ENCODE results near the gene MAD2L1BP.

DNA sequence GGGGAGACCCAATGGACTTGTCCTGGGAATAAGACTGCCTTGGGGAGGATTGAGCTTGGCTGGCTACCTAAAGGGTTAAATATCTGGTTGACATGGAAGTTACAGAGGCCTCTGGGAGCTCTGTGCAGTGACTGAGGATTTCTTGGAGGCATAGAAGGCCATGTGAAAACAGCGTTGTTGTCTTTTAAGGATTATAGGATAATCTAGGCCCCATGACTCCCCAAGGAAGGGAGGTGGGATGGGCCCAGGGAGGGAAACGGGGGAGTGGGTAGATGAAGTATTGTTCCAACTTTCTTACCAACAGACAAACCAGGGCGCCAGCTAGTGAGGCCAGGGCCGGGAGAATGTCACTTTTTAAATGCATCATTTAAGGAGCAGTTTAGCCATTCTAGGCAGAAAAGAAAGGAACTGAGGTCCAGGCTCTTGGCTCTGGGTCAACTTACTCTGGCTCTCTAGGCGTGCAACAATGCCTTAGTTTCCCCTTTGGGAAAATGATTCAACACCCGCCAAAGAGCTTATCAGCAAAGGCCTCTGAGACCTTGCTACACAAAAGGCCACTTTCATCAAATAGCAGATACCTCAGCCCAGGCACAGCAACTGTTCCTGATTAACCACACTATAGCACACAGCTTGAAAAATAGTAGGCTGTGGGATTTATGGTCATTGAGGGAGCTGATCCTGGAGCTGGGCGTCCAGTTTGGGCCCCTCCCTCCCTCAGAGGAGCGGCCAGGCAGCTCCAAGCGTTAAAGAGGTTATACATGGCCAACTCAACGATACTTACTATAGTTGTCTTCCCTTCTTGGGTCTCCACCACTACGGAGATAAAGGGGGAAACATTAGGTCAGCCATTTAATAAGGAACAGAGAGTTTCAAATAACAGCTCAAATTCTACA lies 44.9 kb downstream of the MAD2L1BP start:
- TF ChIP-seq ZC3H10 (CRISPR knock-in tag; IDR thresholded peaks at IDR 0.05) (no peak), SNAI2 (CRISPR knock-in tag; IDR thresholded peaks at IDR 0.05) (no peak), ZNF70 (CRISPR knock-in tag; IDR thresholded peaks at IDR 0.05) (no peak), ZNF565 (CRISPR knock-in tag; conservative IDR thresholded peaks at IDR 0.05; ENCODE audit: low read depth) (no peak), ZFP3 (CRISPR knock-in tag; IDR thresholded peaks at IDR 0.05) (no peak), BACH2 (CRISPR knock-in tag; IDR thresholded peaks at IDR 0.05; ENCODE audit: borderline replicate concordance) (no peak), PPARA (CRISPR knock-in tag; IDR thresholded peaks at IDR 0.05; ENCODE audit: borderline replicate concordance) (no peak), ARNTL (CRISPR knock-in tag; IDR thresholded peaks at IDR 0.05; ENCODE audit: borderline replicate concordance, low read depth) (no peak), CSDC2 (CRISPR knock-in tag; IDR thresholded peaks at IDR 0.05) (no peak)
- TF ChIP-seq, protein P1, sequence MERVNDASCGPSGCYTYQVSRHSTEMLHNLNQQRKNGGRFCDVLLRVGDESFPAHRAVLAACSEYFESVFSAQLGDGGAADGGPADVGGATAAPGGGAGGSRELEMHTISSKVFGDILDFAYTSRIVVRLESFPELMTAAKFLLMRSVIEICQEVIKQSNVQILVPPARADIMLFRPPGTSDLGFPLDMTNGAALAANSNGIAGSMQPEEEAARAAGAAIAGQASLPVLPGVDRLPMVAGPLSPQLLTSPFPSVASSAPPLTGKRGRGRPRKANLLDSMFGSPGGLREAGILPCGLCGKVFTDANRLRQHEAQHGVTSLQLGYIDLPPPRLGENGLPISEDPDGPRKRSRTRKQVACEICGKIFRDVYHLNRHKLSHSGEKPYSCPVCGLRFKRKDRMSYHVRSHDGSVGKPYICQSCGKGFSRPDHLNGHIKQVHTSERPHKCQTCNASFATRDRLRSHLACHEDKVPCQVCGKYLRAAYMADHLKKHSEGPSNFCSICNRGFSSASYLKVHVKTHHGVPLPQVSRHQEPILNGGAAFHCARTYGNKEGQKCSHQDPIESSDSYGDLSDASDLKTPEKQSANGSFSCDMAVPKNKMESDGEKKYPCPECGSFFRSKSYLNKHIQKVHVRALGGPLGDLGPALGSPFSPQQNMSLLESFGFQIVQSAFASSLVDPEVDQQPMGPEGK (CRISPR knock-in tag; IDR thresholded peaks at IDR 0.05; ENCODE audit: borderline replicate concordance), result no peak
- TF ChIP-seq, protein P2, sequence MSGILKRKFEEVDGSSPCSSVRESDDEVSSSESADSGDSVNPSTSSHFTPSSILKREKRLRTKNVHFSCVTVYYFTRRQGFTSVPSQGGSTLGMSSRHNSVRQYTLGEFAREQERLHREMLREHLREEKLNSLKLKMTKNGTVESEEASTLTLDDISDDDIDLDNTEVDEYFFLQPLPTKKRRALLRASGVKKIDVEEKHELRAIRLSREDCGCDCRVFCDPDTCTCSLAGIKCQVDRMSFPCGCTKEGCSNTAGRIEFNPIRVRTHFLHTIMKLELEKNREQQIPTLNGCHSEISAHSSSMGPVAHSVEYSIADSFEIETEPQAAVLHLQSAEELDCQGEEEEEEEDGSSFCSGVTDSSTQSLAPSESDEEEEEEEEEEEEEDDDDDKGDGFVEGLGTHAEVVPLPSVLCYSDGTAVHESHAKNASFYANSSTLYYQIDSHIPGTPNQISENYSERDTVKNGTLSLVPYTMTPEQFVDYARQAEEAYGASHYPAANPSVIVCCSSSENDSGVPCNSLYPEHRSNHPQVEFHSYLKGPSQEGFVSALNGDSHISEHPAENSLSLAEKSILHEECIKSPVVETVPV (CRISPR knock-in tag; IDR thresholded peaks at IDR 0.05), result no peak
- TF ChIP-seq, protein P3, sequence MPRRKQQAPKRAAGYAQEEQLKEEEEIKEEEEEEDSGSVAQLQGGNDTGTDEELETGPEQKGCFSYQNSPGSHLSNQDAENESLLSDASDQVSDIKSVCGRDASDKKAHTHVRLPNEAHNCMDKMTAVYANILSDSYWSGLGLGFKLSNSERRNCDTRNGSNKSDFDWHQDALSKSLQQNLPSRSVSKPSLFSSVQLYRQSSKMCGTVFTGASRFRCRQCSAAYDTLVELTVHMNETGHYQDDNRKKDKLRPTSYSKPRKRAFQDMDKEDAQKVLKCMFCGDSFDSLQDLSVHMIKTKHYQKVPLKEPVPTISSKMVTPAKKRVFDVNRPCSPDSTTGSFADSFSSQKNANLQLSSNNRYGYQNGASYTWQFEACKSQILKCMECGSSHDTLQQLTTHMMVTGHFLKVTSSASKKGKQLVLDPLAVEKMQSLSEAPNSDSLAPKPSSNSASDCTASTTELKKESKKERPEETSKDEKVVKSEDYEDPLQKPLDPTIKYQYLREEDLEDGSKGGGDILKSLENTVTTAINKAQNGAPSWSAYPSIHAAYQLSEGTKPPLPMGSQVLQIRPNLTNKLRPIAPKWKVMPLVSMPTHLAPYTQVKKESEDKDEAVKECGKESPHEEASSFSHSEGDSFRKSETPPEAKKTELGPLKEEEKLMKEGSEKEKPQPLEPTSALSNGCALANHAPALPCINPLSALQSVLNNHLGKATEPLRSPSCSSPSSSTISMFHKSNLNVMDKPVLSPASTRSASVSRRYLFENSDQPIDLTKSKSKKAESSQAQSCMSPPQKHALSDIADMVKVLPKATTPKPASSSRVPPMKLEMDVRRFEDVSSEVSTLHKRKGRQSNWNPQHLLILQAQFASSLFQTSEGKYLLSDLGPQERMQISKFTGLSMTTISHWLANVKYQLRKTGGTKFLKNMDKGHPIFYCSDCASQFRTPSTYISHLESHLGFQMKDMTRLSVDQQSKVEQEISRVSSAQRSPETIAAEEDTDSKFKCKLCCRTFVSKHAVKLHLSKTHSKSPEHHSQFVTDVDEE (CRISPR knock-in tag; IDR thresholded peaks at IDR 0.05), result no peak
- TF ChIP-seq, protein P4, sequence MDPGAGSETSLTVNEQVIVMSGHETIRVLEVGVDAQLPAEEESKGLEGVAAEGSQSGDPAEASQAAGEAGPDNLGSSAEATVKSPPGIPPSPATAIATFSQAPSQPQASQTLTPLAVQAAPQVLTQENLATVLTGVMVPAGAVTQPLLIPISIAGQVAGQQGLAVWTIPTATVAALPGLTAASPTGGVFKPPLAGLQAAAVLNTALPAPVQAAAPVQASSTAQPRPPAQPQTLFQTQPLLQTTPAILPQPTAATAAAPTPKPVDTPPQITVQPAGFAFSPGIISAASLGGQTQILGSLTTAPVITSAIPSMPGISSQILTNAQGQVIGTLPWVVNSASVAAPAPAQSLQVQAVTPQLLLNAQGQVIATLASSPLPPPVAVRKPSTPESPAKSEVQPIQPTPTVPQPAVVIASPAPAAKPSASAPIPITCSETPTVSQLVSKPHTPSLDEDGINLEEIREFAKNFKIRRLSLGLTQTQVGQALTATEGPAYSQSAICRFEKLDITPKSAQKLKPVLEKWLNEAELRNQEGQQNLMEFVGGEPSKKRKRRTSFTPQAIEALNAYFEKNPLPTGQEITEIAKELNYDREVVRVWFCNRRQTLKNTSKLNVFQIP (CRISPR knock-in tag; IDR thresholded peaks at IDR 0.05; ENCODE audit: borderline replicate concordance, low read depth), result no peak
- TF ChIP-seq, protein P5, sequence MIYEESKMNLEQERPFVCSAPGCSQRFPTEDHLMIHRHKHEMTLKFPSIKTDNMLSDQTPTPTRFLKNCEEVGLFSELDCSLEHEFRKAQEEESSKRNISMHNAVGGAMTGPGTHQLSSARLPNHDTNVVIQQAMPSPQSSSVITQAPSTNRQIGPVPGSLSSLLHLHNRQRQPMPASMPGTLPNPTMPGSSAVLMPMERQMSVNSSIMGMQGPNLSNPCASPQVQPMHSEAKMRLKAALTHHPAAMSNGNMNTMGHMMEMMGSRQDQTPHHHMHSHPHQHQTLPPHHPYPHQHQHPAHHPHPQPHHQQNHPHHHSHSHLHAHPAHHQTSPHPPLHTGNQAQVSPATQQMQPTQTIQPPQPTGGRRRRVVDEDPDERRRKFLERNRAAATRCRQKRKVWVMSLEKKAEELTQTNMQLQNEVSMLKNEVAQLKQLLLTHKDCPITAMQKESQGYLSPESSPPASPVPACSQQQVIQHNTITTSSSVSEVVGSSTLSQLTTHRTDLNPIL (CRISPR knock-in tag; IDR thresholded peaks at IDR 0.05; ENCODE audit: low read depth), result no peak

All from SK-N-SH treated with all-trans-retinoic acid at 6 μM for 48 hours (cell line).